Stimulated activated CD4-positive, alpha-beta T cell treated with anti-CD3 and anti-CD28 coated beads, Interleukin-12 subunit alpha, Interleukin-12 subunit beta, amount 100 ng/mL, for 48 hours (primary cell): ENCODE data around the gene NET1.
"Not testable (repeated sequence)": the region's sequence is repeated elsewhere in the genome, so short reads cannot be mapped to it uniquely, and the experiment has no call there.

Experiments used
- DNase-seq, 3 donors: peaks; one replicate each; pipeline ENCODE4 v3.0.0-alpha.2; 2020; ENCODE audit warnings: low read depth in 2 of 3, low spot score in 1 of 3

The NET1 gene, protein sequence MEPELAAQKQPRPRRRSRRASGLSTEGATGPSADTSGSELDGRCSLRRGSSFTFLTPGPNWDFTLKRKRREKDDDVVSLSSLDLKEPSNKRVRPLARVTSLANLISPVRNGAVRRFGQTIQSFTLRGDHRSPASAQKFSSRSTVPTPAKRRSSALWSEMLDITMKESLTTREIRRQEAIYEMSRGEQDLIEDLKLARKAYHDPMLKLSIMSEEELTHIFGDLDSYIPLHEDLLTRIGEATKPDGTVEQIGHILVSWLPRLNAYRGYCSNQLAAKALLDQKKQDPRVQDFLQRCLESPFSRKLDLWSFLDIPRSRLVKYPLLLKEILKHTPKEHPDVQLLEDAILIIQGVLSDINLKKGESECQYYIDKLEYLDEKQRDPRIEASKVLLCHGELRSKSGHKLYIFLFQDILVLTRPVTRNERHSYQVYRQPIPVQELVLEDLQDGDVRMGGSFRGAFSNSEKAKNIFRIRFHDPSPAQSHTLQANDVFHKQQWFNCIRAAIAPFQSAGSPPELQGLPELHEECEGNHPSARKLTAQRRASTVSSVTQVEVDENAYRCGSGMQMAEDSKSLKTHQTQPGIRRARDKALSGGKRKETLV

GRCh38 chr10:5412277-5412941, at the start of gene NET1:
NET1 (plus strand) TSS chr10:5412557; CDS start chr10:5412693, 136 bp downstream.
- peak; percentile 55 to 68 (median 64) for DNase-seq

- DNase-seq: no peak
Observed at GRCh38 chr10:5362873-5363272, 49.5 kb upstream of the NET1 start.

GRCh38 chr10:5364374-5364773, 48.0 kb upstream of the NET1 start:
- DNase-seq: no peak

- no peak for DNase-seq
Observed at GRCh38 chr10:5364890-5365338, 47.4 kb upstream of the NET1 start, which contains the start of gene UCN3. UCN3 (plus strand) TSS chr10:5364966; CDS start chr10:5373721, 8,755 bp downstream.

DNA sequence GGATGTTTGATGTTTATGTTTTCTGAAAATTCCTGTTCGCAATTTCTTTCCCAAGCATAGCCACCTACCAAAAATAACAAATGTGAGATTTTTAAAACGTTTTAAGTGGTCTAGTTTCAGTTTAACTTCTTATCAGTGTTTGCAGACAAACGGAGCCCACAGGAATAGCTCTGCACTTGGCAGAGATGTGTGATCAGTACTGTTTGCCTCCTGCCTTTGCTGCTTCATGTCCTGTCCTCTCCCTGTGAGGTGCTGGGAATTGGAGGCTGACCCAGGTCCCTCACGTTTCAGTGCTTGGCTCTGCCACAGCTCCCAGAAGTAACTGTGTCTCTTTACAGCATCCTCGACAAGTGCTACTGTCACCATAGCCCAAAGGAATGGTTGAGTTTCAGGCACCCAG, 46.4 kb upstream of the NET1 start:
- no peak for DNase-seq

- DNase-seq: no peak
Observed at GRCh38 chr10:5369362-5370158, 42.8 kb upstream of the NET1 start.

- no peak for DNase-seq
Observed at GRCh38 chr10:5370493-5371352, 41.6 kb upstream of the NET1 start.

- no peak for DNase-seq
Observed at GRCh38 chr10:5373307-5373706, 39.0 kb upstream of the NET1 start.

- no peak for DNase-seq
Observed at GRCh38 chr10:5373891-5374611, 38.3 kb upstream of the NET1 start.

GRCh38 chr10:5376450-5376849, 35.9 kb upstream of the NET1 start:
- no peak for DNase-seq

DNA sequence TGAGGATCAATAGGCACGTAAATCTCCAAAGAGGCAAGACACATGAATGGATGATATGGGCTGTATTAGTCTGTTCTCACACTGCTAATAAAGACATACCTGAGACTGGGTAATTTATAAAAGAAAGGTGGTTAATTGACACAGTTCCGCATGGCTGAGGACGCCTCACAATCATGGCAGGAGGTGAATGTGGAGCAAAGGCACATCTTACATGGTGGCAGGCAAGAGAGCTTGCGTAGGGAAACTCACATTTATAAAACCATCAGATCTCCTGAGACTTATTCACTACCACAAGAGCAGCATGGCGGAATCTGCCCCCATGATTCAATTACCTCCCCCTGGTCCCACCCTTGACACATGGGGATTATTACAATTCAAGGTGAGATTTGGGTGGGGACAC, 33.2 kb upstream of the NET1 start:
- not testable (repeated sequence) for DNase-seq

GRCh38 chr10:5380395-5380794, 32.0 kb upstream of the NET1 start:
- not testable (repeated sequence) for DNase-seq

- DNase-seq: no peak
Observed at GRCh38 chr10:5381187-5381586, 31.2 kb upstream of the NET1 start.

GRCh38 chr10:5385224-5385623, 27.1 kb upstream of the NET1 start:
- DNase-seq: no peak

GRCh38 chr10:5387169-5387568, 25.2 kb upstream of the NET1 start:
- DNase-seq: no peak

GRCh38 chr10:5390607-5391205, 21.7 kb upstream of the NET1 start:
- DNase-seq: no peak

- DNase-seq: no peak
Observed at GRCh38 chr10:5391790-5392189, 20.6 kb upstream of the NET1 start.

GRCh38 chr10:5393529-5393928, 18.8 kb upstream of the NET1 start:
- no peak for DNase-seq

- no peak for DNase-seq
Observed at GRCh38 chr10:5395168-5395567, 17.2 kb upstream of the NET1 start.
